GM10248 (cell line): ENCODE results near the gene TMEM134.
"Not testable (repeated sequence)": the region's sequence is repeated elsewhere in the genome, so short reads cannot be mapped to it uniquely, and the experiment has no call there.

Experiments
- CTCF ChIA-PET: fragments of 300-600 bp; sonication (Branson Sonifier 250); formaldehyde crosslinking; extraction: SDS; loops from one replicate; lab custom pipeline; 2021; ENCODE audit warnings: antibody characterized with exemption; lab: Yijun Ruan, JAX
- POLR2A ChIA-PET: fragments of 350-650 bp; sonication (Branson Sonifier 250); formaldehyde crosslinking; extraction: SDS; loops from one replicate; lab custom pipeline; 2020; ENCODE audit warnings: antibody characterized with exemption; lab: Yijun Ruan, JAX
- DNase-seq: peaks from one replicate; pipeline ENCODE4 v3.0.0; 2012; ENCODE audit errors: extremely low spot score
- CTCF ChIP-seq: IDR thresholded peaks from 2 replicates; pipeline ENCODE4 v1.5.1; 2012; ENCODE audit warnings: mild to moderate bottlenecking, low read depth; ENCODE audit errors: extremely low read depth, missing control alignments, control extremely low read depth

The TMEM134 gene

GRCh38 chr11:67468759-67469507, at the start of gene TMEM134:
TMEM134 (minus strand) TSS chr11:67469251; CDS start chr11:67469192, 59 bp downstream.
- ChIA-PET POLR2A (interaction anchor here (0.5 to 1.6 kb wide), 5 partner anchors 10 to 26 kb away, joined by 3 to 5 read pairs (median 3); partner anchors contain the start of genes AIP and CORO1B), CTCF (interaction anchor here (0.6 to 3.6 kb wide), 21 partner anchors 9 to 118 kb away, joined by 3 to 22 read pairs (median 3); partner anchors contain the start of genes AIP, PITPNM1, PPP1CA and RAD9A)
- peak; percentile 96 for DNase-seq
- peak; percentile 76 for TF ChIP-seq CTCF

GRCh38 chr11:67517784-67518552, 48.9 kb upstream of the TMEM134 start:
- no peak for TF ChIP-seq CTCF
- CTCF ChIA-PET = interaction anchor here (1.0 to 1.2 kb wide), 2 partner anchors 12 to 24 kb away, joined by 3 to 4 read pairs; no protein-coding TSS in a partner anchor
- POLR2A ChIA-PET = no interaction called here
- no peak for DNase-seq

GRCh38 chr11:67516806-67517205, 47.8 kb upstream of the TMEM134 start:
- POLR2A ChIA-PET = no interaction called here
- CTCF ChIA-PET = no interaction called here
- DNase-seq = no peak
- no peak for TF ChIP-seq CTCF

GRCh38 chr11:67514116-67514515, 45.1 kb upstream of the TMEM134 start:
- CTCF ChIA-PET = no interaction called here
- no peak for TF ChIP-seq CTCF
- POLR2A ChIA-PET = no interaction called here
- no peak for DNase-seq

GRCh38 chr11:67511558-67511957, 42.5 kb upstream of the TMEM134 start:
- DNase-seq, POLR2A ChIA-PET: not testable (repeated sequence)
- CTCF ChIA-PET = interaction anchor here (1.0 to 1.3 kb wide), 2 partner anchors 10 to 161 kb away, joined by 3 read pairs; no protein-coding TSS in a partner anchor

GRCh38 chr11:67510023-67510345, 40.9 kb upstream of the TMEM134 start:
- CTCF ChIA-PET = no interaction called here
- TF ChIP-seq CTCF = no peak
- POLR2A ChIA-PET = no interaction called here
- no peak for DNase-seq
